AG08396 (cell line): ENCODE data around the gene ENHO.
"Not testable (repeated sequence)": the region's sequence is repeated elsewhere in the genome, so short reads cannot be mapped to it uniquely, and the experiment has no call there.

Source experiments
- DNase-seq: peaks from one replicate; pipeline ENCODE4 v3.0.0; 2012; ENCODE audit warnings: low spot score, mixed read lengths

ENHO gene

DNA sequence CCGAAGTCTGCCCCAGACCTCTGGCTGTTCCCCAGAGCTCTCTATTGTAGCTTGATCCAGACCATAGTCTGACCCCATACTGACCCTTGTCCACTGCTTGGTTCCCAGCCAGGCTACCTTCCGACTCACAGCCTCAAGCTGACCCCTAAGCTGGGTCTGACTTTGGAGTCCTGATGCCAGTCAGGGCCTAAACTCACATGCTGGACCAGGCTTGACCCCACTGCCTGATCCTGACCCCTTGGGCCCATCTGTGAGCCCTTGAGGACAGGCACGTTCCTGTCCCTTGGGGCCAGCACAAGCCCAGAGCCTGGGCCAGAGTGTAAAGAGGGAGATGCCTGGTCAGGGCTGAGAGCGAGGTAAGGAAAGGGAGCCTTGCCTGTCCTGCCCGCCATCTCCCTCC is 32.7 kb upstream of the ENHO start:
- DNase-seq = no peak

DNA sequence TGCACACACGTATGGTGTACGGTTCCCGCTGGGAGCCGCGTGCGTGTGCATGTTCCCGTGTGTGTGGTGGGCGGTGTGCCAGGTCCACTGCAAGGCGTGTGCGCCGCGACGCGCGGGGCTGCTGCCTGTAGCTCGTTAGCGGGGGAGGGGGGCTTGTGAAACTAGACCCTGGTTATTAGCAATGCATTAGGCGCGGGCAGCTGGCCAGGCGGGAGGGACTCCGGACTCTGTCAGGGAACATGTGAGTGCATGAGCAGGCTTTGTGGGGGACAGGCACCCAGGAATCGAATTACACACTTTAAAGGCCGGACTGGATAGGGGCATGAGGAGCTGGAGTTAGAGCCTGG is 32.2 kb upstream of the ENHO start:
- no peak for DNase-seq

DNA sequence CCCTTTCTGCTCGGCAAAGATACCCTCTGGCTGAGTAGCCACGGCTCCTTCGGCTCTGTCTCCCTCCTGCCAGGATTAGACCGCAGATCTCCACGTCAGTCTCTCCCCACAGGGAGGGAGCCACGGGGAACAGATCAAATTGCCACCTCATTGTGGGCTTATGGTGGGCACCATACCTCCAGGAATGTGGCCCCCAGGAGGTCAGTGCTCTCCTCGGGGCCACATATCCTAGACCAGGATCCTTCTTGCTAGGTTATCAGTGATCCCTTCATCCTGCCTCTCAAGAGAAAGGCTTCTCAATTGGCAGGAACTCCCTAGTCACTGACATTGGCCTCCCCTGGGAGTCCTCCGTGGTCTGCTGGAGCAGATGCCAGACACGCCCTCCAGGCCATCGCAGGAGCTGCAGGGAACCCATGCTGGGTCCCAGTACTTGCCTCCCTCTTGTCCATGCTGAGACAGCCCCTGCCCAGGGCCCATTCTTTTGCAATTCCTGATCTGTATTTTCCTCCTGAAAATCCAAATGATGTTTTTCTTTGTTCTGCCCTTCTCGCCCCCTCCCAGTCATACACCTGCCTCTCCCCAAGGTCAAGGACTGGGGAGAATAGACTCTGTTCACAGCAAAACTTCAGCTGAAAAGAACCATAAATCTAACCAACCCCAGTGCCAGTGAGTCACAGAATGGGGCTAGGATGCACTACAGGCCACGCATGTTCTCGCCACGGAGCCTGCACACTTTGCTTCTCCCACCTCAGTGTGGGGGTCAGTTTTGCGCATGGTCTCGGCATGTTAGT is 31.6 kb upstream of the ENHO start:
- DNase-seq = no peak

DNA sequence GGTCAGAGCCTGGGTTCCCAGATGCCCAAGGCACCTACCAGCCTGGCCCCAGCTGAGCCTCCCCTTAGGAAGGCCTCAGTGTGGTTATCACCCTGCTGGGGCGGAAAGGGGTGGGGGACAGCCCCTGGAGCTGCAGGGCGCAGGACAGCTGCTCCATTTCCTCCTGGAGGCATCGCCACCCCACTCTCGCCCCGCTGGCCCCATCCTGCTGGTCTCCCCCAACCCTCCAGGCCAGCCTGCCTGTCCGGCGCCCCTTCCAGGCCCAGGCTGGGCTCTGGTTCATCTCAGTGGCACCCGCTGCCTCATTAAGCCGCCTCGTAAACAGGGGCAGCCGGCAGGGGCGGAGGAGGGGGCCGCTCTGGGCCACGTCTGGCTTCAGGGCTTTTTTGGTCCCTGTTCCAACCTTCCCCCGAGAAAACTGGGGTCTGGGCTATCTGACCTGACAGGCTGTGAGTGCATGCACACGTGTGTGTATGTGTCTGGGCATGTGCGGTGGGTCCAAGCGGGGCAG is 30.8 kb upstream of the ENHO start:
- DNase-seq = no peak

DNA sequence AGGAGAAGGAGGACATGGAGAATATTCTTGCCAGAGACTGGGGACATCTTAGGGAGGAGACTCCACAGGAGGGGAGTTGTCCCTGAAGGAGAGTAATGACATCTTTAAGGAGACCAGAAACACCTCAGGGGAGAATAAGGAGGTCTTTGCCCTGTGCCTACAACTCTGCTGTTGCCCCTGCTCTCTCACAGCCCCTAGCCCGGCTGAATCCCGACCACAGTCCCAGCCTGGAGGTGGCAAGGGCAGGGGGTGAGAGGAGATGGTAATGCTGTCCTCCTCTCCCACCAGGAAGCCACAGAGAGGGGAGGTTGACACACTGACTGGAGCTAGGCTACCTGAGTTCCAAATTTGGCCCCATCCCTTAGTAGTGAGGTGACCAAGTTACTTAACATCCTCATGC is 30.2 kb upstream of the ENHO start:
- DNase-seq = no peak

DNA sequence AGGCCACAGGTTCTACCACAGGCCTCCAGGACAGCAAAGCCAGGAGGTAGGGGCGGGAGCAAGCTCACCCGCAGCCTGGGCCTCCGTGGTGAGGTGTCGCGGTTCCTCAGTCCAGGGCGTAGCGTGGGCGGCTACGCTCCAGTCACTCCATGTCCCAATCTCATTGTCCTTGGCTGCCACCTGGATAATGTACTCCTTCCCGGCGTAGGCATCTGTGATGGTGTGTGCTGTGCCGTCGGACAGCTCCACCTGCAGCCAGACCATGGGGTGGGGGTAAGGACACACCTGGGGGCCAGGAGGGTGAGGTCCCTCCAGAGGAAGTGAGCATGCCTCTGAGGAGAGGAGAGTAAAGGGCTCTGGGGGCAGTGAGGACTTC is 29.8 kb upstream of the ENHO start:
- DNase-seq = no peak

GRCh38 chr9:34551751-34552605 is 29.2 kb upstream of the ENHO start:
- DNase-seq = no peak

- DNase-seq = no peak
Measured at GRCh38 chr9:34550681-34551270, 28.0 kb upstream of the ENHO start.

- DNase-seq = no peak
Measured at GRCh38 chr9:34550016-34550680, 27.4 kb upstream of the ENHO start.

- no peak for DNase-seq
Measured at GRCh38 chr9:34549407-34549732, 26.6 kb upstream of the ENHO start.

- peak; percentile 80 for DNase-seq
Measured at GRCh38 chr9:34547960-34548611, 25.3 kb upstream of the ENHO start.

GRCh38 chr9:34546834-34547827 is 24.3 kb upstream of the ENHO start:
- DNase-seq = peak; percentile 76

- DNase-seq = no peak
Measured at GRCh38 chr9:34546102-34546833, 23.5 kb upstream of the ENHO start.

DNA sequence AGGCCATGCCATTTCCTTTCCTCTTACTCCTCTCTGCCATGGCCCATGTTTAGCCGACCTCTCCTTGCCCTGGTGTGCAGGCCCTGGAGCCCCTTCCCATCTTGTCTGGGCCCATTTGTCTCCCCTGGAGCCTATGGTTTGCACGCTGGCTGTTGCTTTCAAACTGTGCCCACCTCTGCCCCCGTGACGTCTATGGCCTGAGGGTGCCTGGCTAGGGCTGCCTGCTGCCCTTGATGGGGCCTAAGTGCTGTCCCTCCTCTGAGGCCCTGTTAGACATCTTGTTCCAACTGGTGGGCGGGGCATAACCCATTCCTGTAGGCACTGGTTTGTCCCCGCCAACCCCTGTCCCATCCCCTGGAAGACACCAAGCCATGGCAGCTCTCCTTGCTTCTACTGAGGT is 22.7 kb upstream of the ENHO start:
- DNase-seq = no peak

DNA sequence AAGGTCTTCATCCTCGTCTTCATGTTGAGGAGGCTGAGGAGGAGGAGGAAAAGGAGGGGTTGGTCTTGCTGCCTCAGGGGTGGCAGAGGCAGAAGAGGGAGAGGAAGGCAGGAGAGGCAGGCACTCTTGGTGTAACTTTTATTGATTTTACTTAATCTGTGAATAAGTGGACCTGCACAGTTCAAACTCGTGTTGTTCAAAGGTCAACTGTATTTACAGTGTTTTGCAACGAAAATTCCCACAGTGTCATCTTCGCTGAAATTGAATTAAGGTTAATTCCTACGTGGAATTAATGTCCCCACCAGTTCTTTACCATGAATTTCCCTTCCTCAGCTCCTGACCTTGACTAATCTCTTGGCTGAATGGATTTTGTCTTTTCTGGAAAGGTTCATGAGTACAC is 21.2 kb upstream of the ENHO start:
- DNase-seq = no peak

GRCh38 chr9:34541540-34541939 is 18.8 kb upstream of the ENHO start:
- no peak for DNase-seq

DNA sequence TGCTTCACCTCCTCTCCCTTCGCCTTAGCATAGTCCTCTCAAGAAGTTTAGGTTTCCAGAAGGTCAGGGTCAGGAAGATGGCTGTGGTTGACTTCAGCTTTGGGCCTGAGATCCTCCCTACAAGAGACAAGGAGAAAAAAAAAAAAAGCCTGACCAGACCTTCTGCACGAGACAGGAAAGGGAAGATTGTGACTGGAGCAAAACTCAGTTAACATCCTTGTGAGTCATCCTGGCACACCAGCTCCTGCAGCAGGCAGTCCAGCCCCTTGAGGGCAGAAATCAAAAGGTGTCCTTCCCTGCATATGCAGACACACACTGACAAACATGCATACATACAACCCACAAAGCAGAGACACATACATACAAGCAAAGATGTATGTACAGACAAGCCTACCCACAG is 18.0 kb upstream of the ENHO start:
- DNase-seq = peak; percentile 46

GRCh38 chr9:34536685-34537084 is 13.9 kb upstream of the ENHO start:
- DNase-seq = no peak

GRCh38 chr9:34532041-34532440 is 9.3 kb upstream of the ENHO start:
- not testable (repeated sequence) for DNase-seq

GRCh38 chr9:34526026-34526425 is 3.2 kb upstream of the ENHO start:
- no peak for DNase-seq
